ENCODE measurements around the gene SLC39A6. TPM values are rescaled to one million over a fixed set of nuclear protein-coding genes. Genes with fewer than 3 reads are reported as not detected.
"Not testable (repeated sequence)": the region's sequence is repeated elsewhere in the genome, so short reads cannot be mapped to it uniquely, and the experiment has no call there.

SLC39A6 gene
- total RNA-seq, 1 experiment from 2014 or later, result 20.3 TPM

GRCh38 chr18:36078751-36079529, 50.2 kb downstream of the SLC39A6 start:
- H3K9me3 ChIP-seq (ENCODE audit: insufficient read depth, low read depth), result no peaks in the 10 kb centered on the region
- no peak overlapping the region for H3K27ac ChIP-seq
- BruUV-seq (replicated peaks), result no TSS peak
- no peak overlapping the region for H3K4me3 ChIP-seq
- DNase-seq, result no peak
- ChIA-PET CTCF (no interaction called here), POLR2A (ENCODE audit: unreplicated experiment) (no interaction called here)
- H4K20me1 ChIP-seq (ENCODE audit: insufficient read depth), result no peaks in the 10 kb centered on the region
- H3K4me1 ChIP-seq (replicated peaks; ENCODE audit: insufficient read depth), result peaks cover 10% of the 10 kb centered on the region
- no peaks in the 10 kb centered on the region; the same call in 1 of the 2 replicates for H3K9me2 ChIP-seq (ENCODE audit: insufficient read depth)
- peaks cover 5% of the 10 kb centered on the region; the same call in 1 of the 2 replicates for H3F3A ChIP-seq (ENCODE audit: insufficient read depth, low read depth)
- no peak overlapping the region for H3K4me2 ChIP-seq
- H3K36me3 ChIP-seq (ENCODE audit: low read depth), result no peaks in the 10 kb centered on the region
- intact Hi-C loops (cut with micrococcal nuclease; ENCODE audit: unreplicated experiment), result no loop called here
- H3K27me3 ChIP-seq (ENCODE audit: insufficient read depth, low read depth), result no peaks in the 10 kb centered on the region
- no peak for TF ChIP-seq EZH2 (IDR thresholded peaks at IDR 0.05; ENCODE audit: low read depth)
- no peak for TF ChIP-seq CTCF (conservative IDR thresholded peaks at IDR 0.05)
- no peak overlapping the region for H2AFZ ChIP-seq
- no peaks in the 10 kb centered on the region for H3K79me2 ChIP-seq (ENCODE audit: low read depth)

- BruUV-seq (replicated peaks); H3F3A ChIP-seq (ENCODE audit: insufficient read depth, low read depth); H3K9me3 ChIP-seq (ENCODE audit: insufficient read depth, low read depth); H3K4me2 ChIP-seq; H3K9me2 ChIP-seq (ENCODE audit: insufficient read depth); H3K27me3 ChIP-seq (ENCODE audit: insufficient read depth, low read depth); H4K20me1 ChIP-seq (ENCODE audit: insufficient read depth); POLR2A ChIA-PET (ENCODE audit: unreplicated experiment); DNase-seq; intact Hi-C loops (cut with micrococcal nuclease; ENCODE audit: unreplicated experiment); H3K36me3 ChIP-seq (ENCODE audit: low read depth); H2AFZ ChIP-seq; H3K27ac ChIP-seq; H3K4me3 ChIP-seq; H3K79me2 ChIP-seq (ENCODE audit: low read depth); CTCF ChIA-PET: not testable (repeated sequence)
- peaks cover 10% of the 10 kb centered on the region for H3K4me1 ChIP-seq (replicated peaks; ENCODE audit: insufficient read depth)
Observed at GRCh38 chr18:36077764-36078163, 51.4 kb downstream of the SLC39A6 start.

GRCh38 chr18:36075862-36076587, 53.1 kb downstream of the SLC39A6 start:
- peak in 1 of 2 experiments; percentile 86 for DNase-seq
- no peaks in the 10 kb centered on the region for H3K9me3 ChIP-seq (ENCODE audit: insufficient read depth, low read depth)
- peak overlapping the region; percentile 66 for H3K4me2 ChIP-seq
- no peaks in the 10 kb centered on the region for H4K20me1 ChIP-seq (ENCODE audit: insufficient read depth)
- no peaks in the 10 kb centered on the region for H3K27me3 ChIP-seq (ENCODE audit: insufficient read depth, low read depth)
- peaks cover 5% of the 10 kb centered on the region; the same call in 1 of the 2 replicates for H3F3A ChIP-seq (ENCODE audit: insufficient read depth, low read depth)
- TF ChIP-seq EZH2 (IDR thresholded peaks at IDR 0.05; ENCODE audit: low read depth) (no peak), CTCF (conservative IDR thresholded peaks at IDR 0.05) (no peak)
- CTCF ChIA-PET, result no interaction called here
- POLR2A ChIA-PET (ENCODE audit: unreplicated experiment), result no interaction called here
- H3K9me2 ChIP-seq (ENCODE audit: insufficient read depth), result no peaks in the 10 kb centered on the region; the same call in 1 of the 2 replicates
- BruUV-seq (replicated peaks), result no TSS peak
- H2AFZ ChIP-seq, result no peak overlapping the region; the same call in 1 of the 2 replicates
- H3K27ac ChIP-seq, result peak overlapping the region; percentile 60
- peaks cover 10% of the 10 kb centered on the region for H3K4me1 ChIP-seq (replicated peaks; ENCODE audit: insufficient read depth)
- no peaks in the 10 kb centered on the region for H3K79me2 ChIP-seq (ENCODE audit: low read depth)
- no peaks in the 10 kb centered on the region for H3K36me3 ChIP-seq (ENCODE audit: low read depth)
- H3K4me3 ChIP-seq, result peak overlapping the region; percentile 4; the same call in 1 of the 2 replicates
- intact Hi-C loops (cut with micrococcal nuclease; ENCODE audit: unreplicated experiment), result no loop called here

Data from PC-9 (cell line).